H9 (cell line): ENCODE results near the gene FAM193B. TPM values are rescaled to one million over a fixed set of nuclear protein-coding genes. Genes with fewer than 3 reads are reported as not detected.

Experiments
- DNase-seq: peaks from one replicate; pipeline ENCODE4 v3.0.0-alpha.2; 2017
- H2AFZ ChIP-seq: one replicate; pipeline ENCODE4 v1.6.1; 2013; ENCODE audit warnings: mild to moderate bottlenecking, low read length, control low read depth, moderate library complexity
- H2AK5ac ChIP-seq: 2 replicates; pipeline ENCODE4 v1.6.1; 2013; ENCODE audit warnings: low read length, control low read depth, mixed read lengths; ENCODE audit not compliant: insufficient read length
- H2BK120ac ChIP-seq: one replicate; pipeline ENCODE4 v1.6.1; 2013; ENCODE audit warnings: low read depth, mild to moderate bottlenecking, low read length, control low read depth, inconsistent platforms; ENCODE audit not compliant: poor library complexity, severe bottlenecking
- H2BK12ac ChIP-seq: 2 replicates; pipeline ENCODE4 v1.6.1; 2013; ENCODE audit warnings: low read length, control low read depth, mixed read lengths, low read depth; ENCODE audit not compliant: insufficient read length
- H2BK15ac ChIP-seq: 2 replicates; pipeline ENCODE4 v1.6.1; 2013; ENCODE audit warnings: low read depth, low read length, control low read depth
- H2BK20ac ChIP-seq: one replicate; pipeline ENCODE4 v1.6.1; 2013; ENCODE audit warnings: low read depth, mild to moderate bottlenecking, low read length, control low read depth, inconsistent platforms; ENCODE audit not compliant: poor library complexity, severe bottlenecking
- H2BK5ac ChIP-seq: 2 replicates; pipeline ENCODE4 v1.6.1; 2013; ENCODE audit warnings: low read length, control low read depth, mixed read lengths; ENCODE audit not compliant: insufficient read length
- H3K14ac ChIP-seq: 2 replicates; pipeline ENCODE4 v1.6.1; 2013; ENCODE audit warnings: low read length, control low read depth; ENCODE audit not compliant: insufficient read depth
- H3K18ac ChIP-seq: 2 replicates; pipeline ENCODE4 v1.6.1; 2013; ENCODE audit warnings: low read depth, mild to moderate bottlenecking, mixed read lengths, low read length, control low read depth; ENCODE audit not compliant: insufficient read length
- H3K23ac ChIP-seq: 2 replicates; pipeline ENCODE4 v1.6.1; 2013; ENCODE audit warnings: low read length, control low read depth, mixed read lengths, low read depth; ENCODE audit not compliant: insufficient read length
- H3K23me2 ChIP-seq: 2 replicates; pipeline ENCODE4 v1.6.1; 2013; ENCODE audit warnings: low read depth, mild to moderate bottlenecking, mixed read lengths, low read length, control low read depth; ENCODE audit not compliant: insufficient read length, poor library complexity, severe bottlenecking
- H3K27ac ChIP-seq: 2 replicates; pipeline ENCODE4 v1.5.1; 2013; ENCODE audit warnings: low read length, control low read depth, mixed read lengths, low read depth; ENCODE audit not compliant: insufficient read length
- H3K27me3 ChIP-seq: 2 replicates; pipeline ENCODE4 v1.6.1; 2013; ENCODE audit warnings: low read length, control low read depth, inconsistent platforms; ENCODE audit not compliant: insufficient read depth
- H3K4ac ChIP-seq: 2 replicates; pipeline ENCODE4 v1.6.1; 2013; ENCODE audit warnings: low read depth, mild to moderate bottlenecking, control low read depth, inconsistent platforms, low read length, moderate library complexity
- H3K4me1 ChIP-seq: 2 replicates; pipeline ENCODE4 v1.6.1; 2013; ENCODE audit warnings: low read length, control low read depth, inconsistent platforms; ENCODE audit not compliant: insufficient read depth
- H3K4me2 ChIP-seq: 2 replicates; pipeline ENCODE4 v1.6.1; 2013; ENCODE audit warnings: low read length, control low read depth, mixed read lengths; ENCODE audit not compliant: insufficient read length, insufficient read depth
- H3K56ac ChIP-seq: 2 replicates; pipeline ENCODE4 v1.6.1; 2013; ENCODE audit warnings: low read depth, mild to moderate bottlenecking, mixed read lengths, low read length, control low read depth; ENCODE audit not compliant: insufficient read length
- H3K79me1 ChIP-seq: 2 replicates; pipeline ENCODE4 v1.6.1; 2013; ENCODE audit warnings: low read depth, mild to moderate bottlenecking, moderate library complexity, low read length, control low read depth, inconsistent platforms; ENCODE audit not compliant: insufficient read depth, poor library complexity, severe bottlenecking
- H3K79me2 ChIP-seq: 2 replicates; pipeline ENCODE4 v1.6.1; 2013; ENCODE audit warnings: low read length, control low read depth, inconsistent platforms; ENCODE audit not compliant: insufficient read depth
- H3K9ac ChIP-seq: 2 replicates; pipeline ENCODE4 v1.6.1; 2013; ENCODE audit warnings: low read length, control low read depth, mixed read lengths; ENCODE audit not compliant: insufficient read length; ENCODE audit errors: extremely low read depth
- H3K9me3 ChIP-seq: one replicate; pipeline ENCODE4 v1.6.1; 2013; ENCODE audit warnings: low read depth, low read length, inconsistent platforms; ENCODE audit not compliant: control insufficient read depth
- H3T11ph ChIP-seq: one replicate; pipeline ENCODE4 v1.6.1; 2013; ENCODE audit warnings: mild to moderate bottlenecking, low read length, control low read depth, inconsistent platforms
- H4K20me1 ChIP-seq: one replicate; pipeline ENCODE4 v1.6.1; 2013; ENCODE audit not compliant: control insufficient read depth, insufficient read length, insufficient read depth
- H4K5ac ChIP-seq: 2 replicates; pipeline ENCODE4 v1.6.1; 2013; ENCODE audit warnings: low read depth, mild to moderate bottlenecking, mixed read lengths, low read length, control low read depth; ENCODE audit not compliant: insufficient read length
- H4K8ac ChIP-seq: replicated peaks from 2 replicates; pipeline ENCODE4 v1.6.1; 2013; ENCODE audit warnings: low read length, control low read depth, mixed read lengths, low read depth; ENCODE audit not compliant: insufficient read length
- H4K91ac ChIP-seq: 2 replicates; pipeline ENCODE4 v1.6.1; 2013; ENCODE audit warnings: low read depth, mild to moderate bottlenecking, moderate library complexity, mixed read lengths, low read length, control low read depth; ENCODE audit not compliant: insufficient read length
- H3K27ac Mint-ChIP-seq, 3 experiments: 2 replicates in 2 of 3; 3 replicates in 1 of 3; pipeline ENCODE4 v1.8.0; 2020 to 2021; ENCODE audit warnings: mixed read lengths in 3 of 3, mild to moderate bottlenecking in 1 of 3, moderate library complexity in 1 of 3
- H3K27me3 Mint-ChIP-seq: 2 replicates; pipeline ENCODE4 v1.8.0; 2021; ENCODE audit warnings: low read depth, mild to moderate bottlenecking, moderate library complexity, mixed read lengths
- H3K36me3 Mint-ChIP-seq, 3 experiments: 2 replicates in 2 of 3; 3 replicates in 1 of 3; pipeline ENCODE4 v1.8.0; 2020 to 2021; ENCODE audit warnings: low read depth in 3 of 3, mixed read lengths in 3 of 3; ENCODE audit not compliant: insufficient read depth in 1 of 3
- H3K4me1 Mint-ChIP-seq, 2 experiments: 2 replicates each; pipeline ENCODE4 v1.8.0; 2020; ENCODE audit warnings: mixed read lengths in 2 of 2
- H3K4me3 Mint-ChIP-seq, 2 experiments: 2 replicates in 1 of 2; 3 replicates in 1 of 2; pipeline ENCODE4 v1.8.0; 2020 to 2021; ENCODE audit warnings: mild to moderate bottlenecking in 2 of 2, mixed read lengths in 2 of 2, moderate library complexity in 1 of 2
- H3K9me3 Mint-ChIP-seq, 2 experiments: 2 replicates in 1 of 2; 3 replicates in 1 of 2; pipeline ENCODE4 v1.8.0; 2020; ENCODE audit warnings: mild to moderate bottlenecking in 2 of 2, mixed read lengths in 2 of 2, moderate library complexity in 1 of 2
- CTCF ChIP-seq: fragments of 200-600 bp; sonication (generic); conservative IDR thresholded peaks from 3 replicates; pipeline ENCODE4 v1.8.0; 2021; ENCODE audit warnings: antibody characterized with exemption, mild to moderate bottlenecking
- WGBS: extraction: QIAGEN DNeasy Blood & Tissue Kit; methylation state at CpG from one replicate; pipeline ENCODE4 v1.1.7; 2013; ENCODE audit warnings: missing lambda C conversion rate, low lambda C conversion rate, mixed read lengths; ENCODE audit not compliant: insufficient read length; ENCODE audit errors: extremely low coverage; 5-methylcytosine and 5-hydroxymethylcytosine counted together
- total RNA-seq: library from RNA; stranded (reverse); gene quantifications from 2 replicates; pipeline ENCODE4 v1.2.1, GENCODE V29; 2021

The FAM193B gene
- total RNA-seq, 1 experiment from 2014 or later, result 71.5 TPM

GRCh38 chr5:177539411-177539810, 15.0 kb downstream of the FAM193B start:
- H3K27ac ChIP-seq, result no peak overlapping the region
- H2BK12ac ChIP-seq, result no peak overlapping the region
- H2BK120ac ChIP-seq, result no peak overlapping the region
- H3K4me2 ChIP-seq, result no peak overlapping the region
- H2BK5ac ChIP-seq, result no peak overlapping the region
- H3K23ac ChIP-seq, result no peak overlapping the region
- no peaks in the 10 kb centered on the region for H3K4me1 ChIP-seq
- peak overlapping the region in 2 of 3 experiments; percentile 10 to 20; a peak in 1 of 7 replicates for H3K27ac Mint-ChIP-seq
- no peak overlapping the region for H3K14ac ChIP-seq
- WGBS, result no CpG with 5 or more reads among the region's 2 CpGs
- no peaks in the 10 kb centered on the region for H3K27me3 Mint-ChIP-seq
- H2BK15ac ChIP-seq, result no peak overlapping the region
- no peak overlapping the region for H4K8ac ChIP-seq
- no peaks in the 10 kb centered on the region for H3K4me1 Mint-ChIP-seq
- no peaks in the 10 kb centered on the region for H4K20me1 ChIP-seq
- no peaks in the 10 kb centered on the region for H3K23me2 ChIP-seq
- H3K56ac ChIP-seq, result no peak overlapping the region
- no peaks in the 10 kb centered on the region for H3K27me3 ChIP-seq
- H2AK5ac ChIP-seq, result no peak overlapping the region
- H3T11ph ChIP-seq, result no peak overlapping the region
- no peak overlapping the region for H2BK20ac ChIP-seq
- no peak overlapping the region for H3K4ac ChIP-seq
- H3K79me1 ChIP-seq, result peaks cover 6% of the 10 kb centered on the region
- peaks cover 22 to 52% (median 46%) of the 10 kb centered on the region in 3 experiments; a peak in 6 of 7 replicates for H3K36me3 Mint-ChIP-seq
- peaks cover 4% of the 10 kb centered on the region; the same call in 1 of the 2 replicates for H3K79me2 ChIP-seq
- H3K18ac ChIP-seq, result no peak overlapping the region
- no peaks in the 10 kb centered on the region for H3K9me3 ChIP-seq
- H3K9ac ChIP-seq, result no peak overlapping the region
- no peak overlapping the region for H3K4me3 Mint-ChIP-seq
- no peak for DNase-seq
- no peak overlapping the region for H2AFZ ChIP-seq
- H4K91ac ChIP-seq, result no peak overlapping the region
- H3K9me3 Mint-ChIP-seq, result no peaks in the 10 kb centered on the region
- no peak overlapping the region for H4K5ac ChIP-seq
- TF ChIP-seq CTCF, result no peak
